ENCODE measurements around the gene HES5. TPM values are rescaled to one million over a fixed set of nuclear protein-coding genes. Genes with fewer than 3 reads are reported as not detected.

Gene HES5
- total RNA-seq, 4 donors from 2014 or later: 0.19 to 0.33 TPM; not detected in 2

GRCh38 chr1:2504949-2505272 is 25.2 kb downstream of the HES5 start:
- TF ChIP-seq POLR2A (IDR thresholded peaks at IDR 0.05; ENCODE audit: low read depth) (no peak), EP300 (IDR thresholded peaks at IDR 0.05) (no peak), CTCF (IDR thresholded peaks at IDR 0.05) (no peak), POLR2AphosphoS5 (IDR thresholded peaks at IDR 0.05) (no peak)
- intact Hi-C loops (cut with DNase I): no loop called here
- Histone ChIP-seq H3K27me3 (peaks cover 0 to 62% (median 29%) of the 10 kb centered on the region in 4 donors), H3K9me3 (no peaks in the 10 kb centered on the region), H3K27ac (replicated peaks in 1 of 4) (no peak overlapping the region), H3K4me3 (no peak overlapping the region), H3K36me3 (peaks cover 19 to 30% (median 27%) of the 10 kb centered on the region in 4 donors), H3K4me1 (peaks cover 3 to 35% (median 30%) of the 10 kb centered on the region in 4 donors)
- no CpG with 5 or more reads among the region's 22 CpGs for WGBS
- no peak for DNase-seq (ENCODE audit: extremely low spot score)

- Histone ChIP-seq H3K9me3 (no peaks in the 10 kb centered on the region), H3K27me3 (peaks cover 0 to 67% (median 29%) of the 10 kb centered on the region in 4 donors), H3K4me1 (peaks cover 3 to 35% (median 30%) of the 10 kb centered on the region in 4 donors), H3K27ac (replicated peaks in 1 of 4) (no peak overlapping the region), H3K36me3 (peaks cover 13 to 25% (median 21%) of the 10 kb centered on the region in 4 donors), H3K4me3 (no peak overlapping the region)
- intact Hi-C loops (cut with DNase I): no loop called here
- DNase-seq (ENCODE audit: extremely low spot score): no peak
- 51% methylated on average over 10 of the region's 36 CpGs for WGBS
- no peak for TF ChIP-seq EP300 (IDR thresholded peaks at IDR 0.05)
These were observed 25.7 kb downstream of the HES5 start for GRCh38 chr1:2504225-2504948.

- peaks cover 3 to 35% (median 30%) of the 10 kb centered on the region in 4 donors for H3K4me1 ChIP-seq
- no peak overlapping the region for H3K27ac ChIP-seq (replicated peaks in 1 of 4)
- TF ChIP-seq POLR2AphosphoS5 (IDR thresholded peaks at IDR 0.05) (no peak), EP300 (IDR thresholded peaks at IDR 0.05) (no peak), POLR2A (IDR thresholded peaks at IDR 0.05; ENCODE audit: low read depth) (no peak), CTCF (IDR thresholded peaks at IDR 0.05) (no peak)
- intact Hi-C loops (cut with DNase I): no loop called here
- no peak overlapping the region for H3K4me3 ChIP-seq
- peaks cover 8 to 18% (median 14%) of the 10 kb centered on the region in 4 donors for H3K36me3 ChIP-seq
- H3K9me3 ChIP-seq: no peaks in the 10 kb centered on the region
- no peak for DNase-seq (ENCODE audit: extremely low spot score)
- WGBS: 43% methylated on average over 28 of the region's 42 CpGs
- peaks cover 0 to 74% (median 29%) of the 10 kb centered on the region in 4 donors for H3K27me3 ChIP-seq
These were observed 26.4 kb downstream of the HES5 start for GRCh38 chr1:2503554-2504224.

- TF ChIP-seq POLR2AphosphoS5 (IDR thresholded peaks at IDR 0.05): no peak
- TF ChIP-seq POLR2A (IDR thresholded peaks at IDR 0.05; ENCODE audit: low read depth): no peak
- no peak for TF ChIP-seq EP300 (IDR thresholded peaks at IDR 0.05)
- no peak for TF ChIP-seq CTCF (IDR thresholded peaks at IDR 0.05)
- Histone ChIP-seq H3K27ac (replicated peaks in 1 of 4) (no peak overlapping the region), H3K4me3 (no peak overlapping the region), H3K4me1 (peaks cover 3 to 35% (median 30%) of the 10 kb centered on the region in 4 donors), H3K27me3 (peaks cover 0 to 82% (median 29%) of the 10 kb centered on the region in 4 donors), H3K36me3 (peaks cover under 1 to 10% (median 7%) of the 10 kb centered on the region in 4 donors), H3K9me3 (no peaks in the 10 kb centered on the region)
- intact Hi-C loops (cut with DNase I): no loop called here
- no peak for DNase-seq (ENCODE audit: extremely low spot score)
- 72% methylated on average over 14 of the region's 36 CpGs for WGBS
These were observed 27.2 kb downstream of the HES5 start for GRCh38 chr1:2502661-2503553.
